Activated T-helper 1 cell treated with anti-CD3 and anti-CD28 coated beads, Interleukin-12 subunit alpha, Interleukin-12 subunit beta, Interleukin-2, Interleukin-4 antibody, amounts not matched to agents 30 ng/mL and 10 ng/mL and 1 ng/mL, durations not matched to agents 14 hours and 24 hours and 36 hours (primary cell): ENCODE data around the gene ONECUT3. TPM values are rescaled to one million over a fixed set of nuclear protein-coding genes. Genes with fewer than 3 reads are reported as not detected.

ENCODE experiments used
- DNase-seq: peaks from one replicate; pipeline ENCODE4 v3.0.0; 2021; ENCODE audit warnings: low spot score
- H3K27ac Mint-ChIP-seq: one replicate; pipeline ENCODE4 v1.8.0; 2021; ENCODE audit warnings: mild to moderate bottlenecking, mixed read lengths
- H3K27me3 Mint-ChIP-seq: one replicate; pipeline ENCODE4 v1.8.0; 2022; ENCODE audit warnings: mild to moderate bottlenecking, moderate library complexity, mixed read lengths; ENCODE audit not compliant: insufficient read depth
- H3K36me3 Mint-ChIP-seq: one replicate; pipeline ENCODE4 v1.8.0; 2021; ENCODE audit warnings: low read depth, mixed read lengths
- H3K4me1 Mint-ChIP-seq: one replicate; pipeline ENCODE4 v1.8.0; 2021; ENCODE audit warnings: low read depth, mixed read lengths
- H3K4me3 Mint-ChIP-seq: one replicate; pipeline ENCODE4 v1.8.0; 2021; ENCODE audit warnings: mild to moderate bottlenecking, moderate library complexity, mixed read lengths
- H3K9me3 Mint-ChIP-seq: one replicate; pipeline ENCODE4 v1.8.0; 2021; ENCODE audit warnings: mixed read lengths
- intact Hi-C: fragments of 100-400 bp; cut with micrococcal nuclease; formaldehyde crosslinking; loops from one replicate; pipeline ENCODE4 v1.15.1; 2024
- total RNA-seq: library from RNA; stranded (reverse); gene quantifications from 2 replicates; pipeline ENCODE4 v1.2.3, GENCODE V29; 2022

ONECUT3 gene
- total RNA-seq, 1 donor from 2014 or later = not detected

DNA sequence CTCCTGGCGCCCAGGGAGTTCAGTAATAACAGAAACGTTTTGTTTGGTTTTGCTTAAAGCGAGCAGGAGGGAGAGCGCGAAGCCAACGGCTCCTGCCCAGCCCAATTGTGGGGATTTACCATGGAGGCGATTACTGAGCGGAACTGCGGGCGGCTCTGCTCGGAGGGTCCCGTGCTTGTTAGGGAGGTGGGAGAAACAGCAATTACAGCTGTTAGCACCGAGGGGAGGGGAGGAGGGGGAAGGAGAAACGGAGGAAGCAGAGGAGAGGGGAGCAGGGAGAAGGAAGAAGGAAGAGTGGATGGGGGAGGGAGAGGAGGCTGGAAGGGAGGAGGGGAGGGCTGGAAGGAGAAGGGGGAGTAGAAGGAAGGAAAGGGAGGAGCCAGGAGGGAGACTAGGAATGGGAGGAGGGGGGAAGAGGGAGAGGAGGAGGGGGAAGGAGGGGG is 7.7 kb upstream of the ONECUT3 start:
- H3K4me3 Mint-ChIP-seq = no peak overlapping the region
- no peaks in the 10 kb centered on the region for H3K9me3 Mint-ChIP-seq
- no peak overlapping the region for H3K27ac Mint-ChIP-seq
- H3K4me1 Mint-ChIP-seq = peaks cover 5% of the 10 kb centered on the region
- no peak for DNase-seq
- H3K27me3 Mint-ChIP-seq = peaks cover 19% of the 10 kb centered on the region
- H3K36me3 Mint-ChIP-seq = peaks cover 2% of the 10 kb centered on the region
- intact Hi-C loops = no loop called here

DNA sequence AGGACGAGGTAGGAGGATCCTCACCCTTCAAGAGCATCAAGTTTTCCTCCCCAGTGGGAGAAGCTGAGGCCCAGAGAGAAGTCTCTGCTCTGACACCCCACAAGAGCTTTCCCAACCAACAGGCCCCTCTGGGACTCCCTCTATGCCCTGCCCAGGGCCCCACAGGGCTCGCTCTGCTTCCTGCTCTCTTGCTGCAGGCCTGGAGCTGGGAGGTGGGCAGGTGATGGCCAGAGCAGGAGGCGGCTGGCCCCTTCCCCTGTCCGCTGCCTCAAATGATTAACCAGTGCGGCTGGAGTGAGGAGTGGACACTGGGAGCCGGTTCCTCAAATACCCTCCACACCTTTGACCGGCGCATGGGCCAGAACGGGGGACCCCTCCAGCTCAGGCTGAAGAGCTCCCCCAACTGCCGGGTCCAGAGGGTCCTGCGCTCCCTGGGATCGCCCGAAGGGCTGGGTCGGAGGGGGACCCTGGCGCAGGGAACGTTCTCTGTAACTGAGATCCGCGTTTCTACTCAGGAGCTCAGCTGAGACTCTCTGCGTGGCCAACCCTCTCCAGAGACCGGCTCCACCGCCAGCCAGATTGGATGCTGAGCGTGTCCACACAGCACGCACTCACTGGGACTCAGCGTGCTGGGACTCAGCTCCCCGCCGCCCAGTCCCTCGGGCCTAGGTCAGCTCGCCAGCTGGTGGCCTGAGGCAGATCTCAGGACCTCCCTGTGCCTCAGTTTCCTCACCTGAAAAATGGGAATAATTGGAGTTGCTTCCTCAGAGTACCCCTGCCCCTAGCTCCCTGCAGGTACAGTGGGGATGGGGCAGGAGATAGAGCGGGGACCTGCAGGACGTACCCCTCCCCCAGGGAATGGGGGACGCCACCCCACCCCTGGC is 6.7 kb upstream of the ONECUT3 start:
- peaks cover 2% of the 10 kb centered on the region for H3K36me3 Mint-ChIP-seq
- H3K4me3 Mint-ChIP-seq = no peak overlapping the region
- H3K27ac Mint-ChIP-seq = no peak overlapping the region
- intact Hi-C loops = no loop called here
- no peak for DNase-seq
- peaks cover 29% of the 10 kb centered on the region for H3K27me3 Mint-ChIP-seq
- no peaks in the 10 kb centered on the region for H3K9me3 Mint-ChIP-seq
- peaks cover 5% of the 10 kb centered on the region for H3K4me1 Mint-ChIP-seq

DNA sequence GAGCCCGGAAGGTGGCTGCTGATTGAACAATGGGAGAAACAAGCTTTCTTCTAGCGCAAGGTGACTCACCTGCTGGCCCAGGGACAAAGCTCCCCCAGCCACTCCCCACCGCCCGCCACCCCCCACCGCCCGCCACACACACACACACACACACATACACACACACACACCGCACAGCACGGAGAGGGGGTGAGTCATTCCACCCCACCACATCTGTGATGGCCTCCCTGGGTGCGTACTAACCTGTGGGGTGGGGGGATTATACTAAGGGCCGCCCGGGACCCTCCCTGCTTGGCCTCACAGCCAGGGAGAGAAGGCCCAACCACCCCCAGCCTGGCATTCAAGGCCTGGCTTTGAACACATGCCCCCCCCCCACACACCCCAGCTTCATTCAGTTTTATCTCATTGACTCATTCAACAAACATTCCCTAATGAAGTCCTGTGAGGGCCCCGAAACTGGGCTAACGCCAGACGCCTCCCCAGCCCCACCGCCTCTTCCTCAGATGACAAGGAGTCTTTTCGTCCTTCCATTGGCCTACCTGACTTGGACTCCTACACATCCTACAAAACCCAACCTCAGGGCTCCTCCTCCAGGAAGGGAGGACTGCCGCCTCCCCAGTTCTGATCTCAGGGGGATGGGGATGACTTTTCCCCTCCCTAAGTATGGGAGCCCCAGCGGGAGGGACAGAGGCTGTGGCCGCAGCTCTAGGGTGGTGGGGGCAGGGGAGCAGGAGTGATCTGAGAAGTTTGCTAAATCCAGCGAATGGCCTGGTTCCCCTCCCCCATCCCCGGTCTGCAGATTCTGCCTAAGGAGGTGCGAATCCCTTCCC is 5.8 kb upstream of the ONECUT3 start:
- H3K27ac Mint-ChIP-seq = peak overlapping the region; percentile 61
- no peaks in the 10 kb centered on the region for H3K9me3 Mint-ChIP-seq

DNA sequence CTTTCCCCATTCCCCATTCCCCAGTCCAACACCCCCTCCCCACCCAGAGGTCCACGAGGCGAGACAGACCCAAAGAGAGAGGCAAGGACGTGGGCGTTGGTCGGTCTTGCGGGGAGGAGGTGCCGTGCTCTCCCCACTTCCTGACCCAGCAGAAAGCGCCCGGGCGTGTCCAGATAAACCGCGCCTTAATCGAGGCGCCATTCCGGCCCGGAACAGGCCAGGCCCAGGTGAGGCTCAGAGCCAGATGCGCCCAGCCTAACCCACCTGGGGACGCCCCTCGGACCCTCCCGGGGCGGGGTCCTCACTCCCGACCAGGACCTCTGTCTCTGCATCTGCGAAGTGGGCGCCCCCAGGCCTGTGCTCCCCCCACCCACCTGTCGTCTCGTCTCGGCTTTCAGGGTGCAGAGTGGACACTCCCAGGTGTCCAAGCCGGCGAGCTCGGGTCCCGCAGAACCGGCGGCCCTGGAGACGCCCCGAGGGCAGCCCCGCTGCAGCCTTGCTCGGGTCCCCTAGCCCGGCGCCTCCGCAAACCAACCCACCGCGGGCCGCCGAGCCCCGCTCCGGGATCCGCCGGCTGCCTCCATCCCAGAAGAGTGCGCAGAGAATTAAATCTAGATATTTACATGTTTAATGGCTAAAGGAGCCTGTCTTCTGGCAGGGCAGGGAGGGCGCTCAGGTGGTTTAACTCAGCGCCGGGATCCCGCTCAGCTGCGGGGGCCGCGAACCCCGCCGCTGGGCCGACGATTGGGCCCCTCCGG is 5.0 kb upstream of the ONECUT3 start:
- H3K27me3 Mint-ChIP-seq = peaks cover 43% of the 10 kb centered on the region
- no peaks in the 10 kb centered on the region for H3K9me3 Mint-ChIP-seq
- intact Hi-C loops = no loop called here
- peak overlapping the region; percentile 61 for H3K27ac Mint-ChIP-seq
- no peak overlapping the region for H3K4me3 Mint-ChIP-seq
- DNase-seq = no peak
- H3K36me3 Mint-ChIP-seq = peaks cover 2% of the 10 kb centered on the region
- peaks cover 5% of the 10 kb centered on the region for H3K4me1 Mint-ChIP-seq

More for the DNA sequence above, 5.8 kb upstream of the ONECUT3 start:
- Mint-ChIP-seq H3K27me3 (peaks cover 37% of the 10 kb centered on the region), H3K4me3 (no peak overlapping the region), H3K4me1 (peaks cover 5% of the 10 kb centered on the region), H3K36me3 (peaks cover 2% of the 10 kb centered on the region)
- intact Hi-C loops = no loop called here
- no peak for DNase-seq

DNA sequence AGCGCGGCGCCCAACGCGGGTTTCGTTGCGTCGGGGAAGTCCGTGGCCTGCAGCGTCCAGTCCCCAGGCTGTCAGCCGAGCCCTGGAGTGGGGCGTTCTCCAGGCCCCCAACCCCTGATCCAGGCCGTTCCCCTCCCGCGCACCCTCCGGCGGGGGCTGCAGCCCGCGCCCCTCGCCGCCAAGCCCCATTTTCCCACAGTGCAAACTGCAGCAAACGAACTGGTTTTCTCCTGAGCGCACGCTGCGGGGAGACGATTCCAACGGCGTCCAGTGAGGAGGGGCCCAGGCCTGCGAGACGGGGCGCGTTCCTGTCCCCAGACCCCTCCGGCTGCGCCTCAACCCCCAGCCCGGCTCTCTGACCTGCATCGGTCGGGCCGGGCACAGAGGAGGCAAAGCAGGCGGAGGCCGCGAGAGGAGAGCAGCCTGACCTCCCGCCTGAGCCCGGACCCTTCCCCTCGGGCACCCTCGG is 4.4 kb upstream of the ONECUT3 start:
- peaks cover 2% of the 10 kb centered on the region for H3K36me3 Mint-ChIP-seq
- no peaks in the 10 kb centered on the region for H3K9me3 Mint-ChIP-seq
- H3K4me1 Mint-ChIP-seq = peaks cover 5% of the 10 kb centered on the region
- intact Hi-C loops = no loop called here
- no peak overlapping the region for H3K4me3 Mint-ChIP-seq
- no peak overlapping the region for H3K27ac Mint-ChIP-seq
- peaks cover 43% of the 10 kb centered on the region for H3K27me3 Mint-ChIP-seq
- no peak for DNase-seq

DNA sequence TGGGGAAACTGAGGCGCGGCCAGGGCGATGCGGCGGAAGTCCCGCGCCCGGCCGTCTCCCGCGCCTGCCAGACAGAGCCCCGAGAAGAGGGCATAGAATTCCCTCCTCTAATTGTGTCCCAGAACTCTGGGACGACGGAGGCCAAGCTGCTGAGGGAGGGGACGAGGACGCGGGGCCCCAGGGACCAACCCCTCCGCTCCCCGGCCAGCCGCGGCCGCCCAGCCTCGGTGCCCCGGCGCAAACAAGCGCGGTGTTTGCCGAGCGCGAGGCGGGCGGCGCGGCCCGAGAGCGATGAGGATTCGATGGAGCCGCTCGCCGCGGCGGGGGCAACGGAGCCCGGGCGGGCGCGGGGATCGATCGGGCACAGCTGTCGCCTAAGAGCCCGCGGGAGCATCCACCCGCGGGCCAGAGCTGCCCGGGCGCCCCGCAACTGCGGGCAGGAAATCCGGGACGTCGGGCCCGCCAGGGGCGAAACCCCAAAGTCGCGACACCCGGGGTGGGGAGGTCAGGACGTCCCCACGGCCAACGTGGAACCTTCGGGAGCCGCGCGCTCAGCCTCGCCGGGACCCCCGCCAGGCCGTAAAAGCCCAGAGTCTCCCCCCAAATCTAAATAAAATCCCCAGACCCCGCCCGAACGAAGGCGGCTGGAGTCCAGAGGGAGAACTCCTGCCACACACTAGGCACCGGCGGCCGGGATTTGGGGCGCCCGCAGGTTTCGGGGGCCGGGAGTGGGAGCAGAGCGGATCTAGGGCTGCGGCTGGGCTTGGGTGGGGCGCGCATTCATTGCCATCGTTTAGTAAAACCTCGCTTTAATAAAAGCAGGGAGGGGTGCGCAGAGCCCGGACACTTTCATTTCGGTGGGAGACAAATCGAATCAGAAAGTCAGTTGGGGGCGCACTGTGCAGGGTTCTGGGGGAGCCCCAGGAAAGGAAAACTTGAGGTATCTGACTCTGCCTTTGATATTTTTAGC is 3.6 kb upstream of the ONECUT3 start:
- Mint-ChIP-seq H3K9me3 (no peaks in the 10 kb centered on the region), H3K36me3 (peaks cover 2% of the 10 kb centered on the region), H3K4me3 (no peak overlapping the region), H3K4me1 (peaks cover 5% of the 10 kb centered on the region), H3K27ac (no peak overlapping the region), H3K27me3 (peaks cover 44% of the 10 kb centered on the region)
- DNase-seq = no peak
- intact Hi-C loops = no loop called here

DNA sequence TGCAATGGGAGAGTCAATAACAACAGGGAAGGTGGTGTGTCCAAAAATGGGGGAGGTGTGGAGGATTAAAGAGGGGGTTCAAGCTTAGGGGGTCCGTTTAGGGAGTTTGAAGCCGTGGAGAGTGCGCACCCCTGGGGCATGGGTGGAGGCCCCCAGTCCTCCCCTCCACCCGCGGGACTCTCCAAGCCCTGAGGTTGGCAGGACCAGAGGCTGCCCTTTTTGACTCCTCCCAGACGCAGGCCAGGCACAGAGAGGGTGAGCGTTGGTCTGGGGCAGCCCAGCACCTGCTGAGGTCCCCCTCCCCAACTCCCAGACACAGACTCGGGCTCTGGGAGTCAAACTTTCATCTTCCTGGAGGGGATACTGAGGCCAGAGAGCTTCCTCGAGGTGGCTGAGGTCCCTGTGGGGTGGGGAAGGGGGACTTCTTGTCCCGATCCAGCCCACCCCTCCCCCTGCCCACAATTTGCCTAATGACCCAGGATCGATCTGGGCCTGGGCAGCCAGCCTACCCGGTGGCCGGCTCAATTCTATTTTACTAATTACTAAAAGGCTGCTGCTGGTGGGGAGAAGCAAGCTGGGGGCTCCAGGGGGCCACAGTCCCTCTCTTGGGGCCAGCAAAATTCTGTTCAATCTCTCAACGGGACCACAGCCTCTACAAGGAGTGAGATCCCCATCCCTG is 2.8 kb upstream of the ONECUT3 start:
- Mint-ChIP-seq H3K9me3 (no peaks in the 10 kb centered on the region), H3K27me3 (peaks cover 48% of the 10 kb centered on the region)

DNA sequence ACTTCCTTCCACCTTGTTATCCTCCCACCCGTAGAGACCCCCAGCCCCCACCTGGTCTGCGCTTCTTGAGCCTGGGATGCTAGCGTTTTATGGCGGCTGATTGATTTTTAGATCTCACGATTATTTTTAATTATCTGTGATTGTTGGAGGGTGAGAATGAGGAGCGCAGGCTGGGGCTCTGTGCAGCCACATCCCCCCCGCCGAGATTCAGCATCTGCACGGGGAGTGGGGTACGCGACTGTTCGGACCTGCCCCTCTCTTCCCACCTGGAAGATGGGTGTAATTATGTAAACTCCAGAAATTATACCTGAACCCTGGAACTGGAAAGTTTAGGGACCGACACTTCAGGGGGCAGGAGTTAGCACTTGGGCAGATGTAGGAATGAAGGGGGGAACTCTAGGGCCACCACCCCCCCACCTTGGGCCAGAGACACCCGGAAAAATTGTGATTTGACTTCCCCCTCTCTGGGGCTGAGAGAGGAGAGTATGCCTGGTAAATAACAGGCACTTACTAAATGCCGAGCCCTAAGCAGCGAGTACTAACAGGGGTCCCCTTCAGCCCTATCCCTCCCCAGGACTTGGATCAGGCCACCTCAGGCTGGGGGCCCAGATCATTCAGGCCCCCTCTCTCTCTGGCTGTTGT is 1.8 kb upstream of the ONECUT3 start:
- H3K27ac Mint-ChIP-seq = no peak overlapping the region
- no peaks in the 10 kb centered on the region for H3K9me3 Mint-ChIP-seq
- peaks cover 5% of the 10 kb centered on the region for H3K4me1 Mint-ChIP-seq
- H3K27me3 Mint-ChIP-seq = peaks cover 54% of the 10 kb centered on the region
- intact Hi-C loops = no loop called here
- no peak overlapping the region for H3K4me3 Mint-ChIP-seq
- DNase-seq = no peak
- H3K36me3 Mint-ChIP-seq = peaks cover 2% of the 10 kb centered on the region

More for the DNA sequence above, 2.8 kb upstream of the ONECUT3 start:
- Mint-ChIP-seq H3K4me3 (no peak overlapping the region), H3K27ac (no peak overlapping the region), H3K36me3 (peaks cover 2% of the 10 kb centered on the region), H3K4me1 (peaks cover 5% of the 10 kb centered on the region)
- intact Hi-C loops = no loop called here
- DNase-seq = no peak

DNA sequence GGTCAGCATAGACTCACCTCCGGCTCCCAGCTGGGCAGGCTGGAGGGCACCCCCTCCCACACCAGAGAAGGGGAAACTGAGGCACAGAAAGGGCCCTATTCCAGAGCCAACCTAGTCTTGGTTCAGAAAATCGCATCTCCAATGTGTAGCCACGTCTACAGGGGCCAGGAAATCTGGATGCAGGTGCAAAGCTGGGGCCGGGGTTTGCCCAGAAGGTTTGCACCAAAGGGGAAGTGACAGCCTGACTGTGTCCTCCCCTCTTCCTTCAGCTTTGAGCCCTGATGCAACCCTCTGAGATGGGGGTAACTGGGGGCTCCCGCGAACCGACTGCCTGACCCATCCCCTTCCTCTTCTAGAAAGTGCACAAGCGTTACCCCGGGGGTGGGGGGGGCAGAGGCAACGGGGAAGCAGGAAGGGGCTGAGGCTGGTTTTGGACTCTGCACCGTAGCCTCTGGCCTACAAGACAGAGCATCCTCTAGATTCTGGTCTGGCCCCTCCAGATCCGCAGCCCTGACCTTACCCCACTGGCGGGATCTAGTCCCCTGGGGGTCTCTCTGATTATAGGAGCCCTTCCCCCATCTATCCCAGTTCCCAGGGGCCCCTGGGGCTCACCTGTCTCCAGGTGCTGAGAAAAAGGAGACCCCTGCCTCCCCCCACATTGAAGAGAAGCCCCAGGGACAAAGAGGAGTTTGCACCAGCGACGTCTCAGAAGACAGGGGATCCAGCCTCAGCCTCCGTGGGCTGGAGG is 1.1 kb upstream of the ONECUT3 start:
- Mint-ChIP-seq H3K27me3 (peaks cover 54% of the 10 kb centered on the region), H3K9me3 (no peaks in the 10 kb centered on the region), H3K4me1 (peaks cover 5% of the 10 kb centered on the region), H3K36me3 (peaks cover 2% of the 10 kb centered on the region), H3K27ac (no peak overlapping the region), H3K4me3 (no peak overlapping the region)
- no peak for DNase-seq
- intact Hi-C loops = no loop called here

DNA sequence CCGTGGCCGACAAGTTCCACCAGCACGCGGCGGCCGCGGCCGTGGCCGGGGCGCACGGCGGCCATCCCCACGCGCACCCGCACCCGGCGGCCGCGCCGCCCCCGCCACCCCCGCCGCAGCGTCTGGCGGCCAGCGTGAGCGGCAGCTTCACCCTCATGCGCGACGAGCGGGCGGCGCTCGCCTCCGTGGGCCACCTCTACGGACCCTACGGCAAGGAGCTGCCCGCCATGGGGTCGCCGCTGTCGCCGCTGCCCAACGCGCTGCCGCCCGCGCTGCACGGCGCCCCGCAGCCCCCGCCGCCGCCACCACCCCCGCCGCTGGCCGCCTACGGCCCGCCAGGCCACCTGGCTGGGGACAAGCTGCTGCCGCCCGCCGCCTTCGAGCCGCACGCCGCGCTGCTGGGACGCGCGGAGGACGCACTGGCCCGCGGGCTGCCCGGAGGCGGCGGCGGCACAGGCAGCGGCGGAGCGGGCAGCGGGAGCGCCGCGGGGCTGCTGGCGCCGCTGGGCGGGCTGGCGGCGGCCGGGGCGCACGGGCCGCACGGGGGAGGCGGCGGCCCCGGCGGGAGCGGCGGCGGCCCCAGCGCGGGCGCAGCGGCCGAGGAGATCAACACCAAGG is 821 bp downstream of the ONECUT3 start:
- Mint-ChIP-seq H3K27me3 (peaks cover 60% of the 10 kb centered on the region), H3K4me1 (no peaks in the 10 kb centered on the region), H3K9me3 (no peaks in the 10 kb centered on the region), H3K4me3 (no peak overlapping the region), H3K27ac (no peak overlapping the region), H3K36me3 (no peaks in the 10 kb centered on the region)
- no peak for DNase-seq
- intact Hi-C loops = no loop called here
